Trophoblast cell (in vitro differentiated cells and primary cell): ENCODE data around the gene ETV6.

Experiments
- DNase-seq, 2 donors: peaks; one replicate each; pipeline ENCODE4 v3.0.0-alpha.2; 2016
- H2AFZ ChIP-seq: 2 replicates; pipeline ENCODE4 v1.6.1; 2013; ENCODE audit warnings: low read length, moderate library complexity, mild to moderate bottlenecking; ENCODE audit not compliant: insufficient read depth, poor library complexity
- H2AK5ac ChIP-seq: 2 replicates; pipeline ENCODE4 v1.6.1; 2013; ENCODE audit warnings: mild to moderate bottlenecking, low read length
- H2BK120ac ChIP-seq: 2 replicates; pipeline ENCODE4 v1.6.1; 2013; ENCODE audit warnings: low read length, mild to moderate bottlenecking, moderate library complexity; ENCODE audit not compliant: insufficient read depth, poor library complexity
- H2BK12ac ChIP-seq: 2 replicates; pipeline ENCODE4 v1.6.1; 2013; ENCODE audit warnings: mild to moderate bottlenecking, low read length, moderate library complexity
- H2BK5ac ChIP-seq: 2 replicates; pipeline ENCODE4 v1.6.1; 2013; ENCODE audit warnings: low read length, low read depth, moderate library complexity, mild to moderate bottlenecking; ENCODE audit not compliant: poor library complexity
- H3K14ac ChIP-seq: 2 replicates; pipeline ENCODE4 v1.6.1; 2013; ENCODE audit warnings: mild to moderate bottlenecking, low read length
- H3K18ac ChIP-seq: 2 replicates; pipeline ENCODE4 v1.6.1; 2013; ENCODE audit warnings: mild to moderate bottlenecking, low read length
- H3K23ac ChIP-seq: 2 replicates; pipeline ENCODE4 v1.6.1; 2013; ENCODE audit warnings: low read length
- H3K27ac ChIP-seq: 2 replicates; pipeline ENCODE4 v1.5.1; 2013; ENCODE audit warnings: low read depth, mild to moderate bottlenecking, inconsistent platforms, low read length, moderate library complexity
- H3K27me3 ChIP-seq: 2 replicates; pipeline ENCODE4 v1.6.1; 2013; ENCODE audit warnings: inconsistent platforms, mild to moderate bottlenecking, low read length, moderate library complexity; ENCODE audit not compliant: insufficient read depth
- H3K36me3 ChIP-seq, 2 experiments: 1 replicate in 1 of 2; 2 replicates in 1 of 2; pipeline ENCODE4 v1.6.1; 2013; ENCODE audit warnings: low read length in 2 of 2, mild to moderate bottlenecking in 2 of 2, moderate library complexity in 1 of 2; ENCODE audit not compliant: insufficient read depth in 2 of 2, control insufficient read depth in 1 of 2
- H3K4ac ChIP-seq: 2 replicates; pipeline ENCODE4 v1.6.1; 2013; ENCODE audit warnings: low read depth, mild to moderate bottlenecking, low read length, moderate library complexity
- H3K4me1 ChIP-seq, 2 experiments: 1 replicate in 1 of 2; 2 replicates in 1 of 2; pipeline ENCODE4 v1.6.1; 2013; ENCODE audit warnings: low read length in 2 of 2, mild to moderate bottlenecking in 2 of 2, moderate library complexity in 1 of 2; ENCODE audit not compliant: insufficient read depth in 2 of 2, control insufficient read depth in 1 of 2
- H3K4me2 ChIP-seq: 2 replicates; pipeline ENCODE4 v1.6.1; 2013; ENCODE audit warnings: inconsistent platforms, mild to moderate bottlenecking, low read length, moderate library complexity
- H3K4me3 ChIP-seq: 2 replicates; pipeline ENCODE4 v1.5.1; 2013; ENCODE audit warnings: mild to moderate bottlenecking, low read depth, low read length, inconsistent platforms
- H3K79me1 ChIP-seq: one replicate; pipeline ENCODE4 v1.6.1; 2013; ENCODE audit warnings: low read length
- H3K79me2 ChIP-seq: 2 replicates; pipeline ENCODE4 v1.6.1; 2013; ENCODE audit warnings: low read length, mild to moderate bottlenecking; ENCODE audit not compliant: control insufficient read depth, insufficient read depth, poor library complexity
- H3K9ac ChIP-seq: 2 replicates; pipeline ENCODE4 v1.6.1; 2013; ENCODE audit warnings: mild to moderate bottlenecking, low read length
- H3K9me3 ChIP-seq: 2 replicates; pipeline ENCODE4 v1.6.1; 2013; ENCODE audit warnings: low read depth, mild to moderate bottlenecking, control low read depth, inconsistent platforms, low read length; ENCODE audit not compliant: insufficient read depth
- H4K12ac ChIP-seq: 2 replicates; pipeline ENCODE4 v1.6.1; 2013; ENCODE audit warnings: low read depth, mild to moderate bottlenecking, low read length, moderate library complexity
- H4K8ac ChIP-seq: 2 replicates; pipeline ENCODE4 v1.6.1; 2013; ENCODE audit warnings: low read depth, mild to moderate bottlenecking, low read length, moderate library complexity
- H4K91ac ChIP-seq: one replicate; pipeline ENCODE4 v1.6.1; 2013; ENCODE audit warnings: low read depth, mild to moderate bottlenecking, low read length, moderate library complexity
- WGBS: extraction: QIAGEN DNeasy Blood & Tissue Kit; methylation state at CpG from one replicate; pipeline ENCODE4 v1.1.7; 2013; ENCODE audit warnings: missing lambda C conversion rate; ENCODE audit not compliant: insufficient read length, insufficient coverage; ENCODE audit errors: extremely low coverage; 5-methylcytosine and 5-hydroxymethylcytosine counted together

ETV6 gene

DNA sequence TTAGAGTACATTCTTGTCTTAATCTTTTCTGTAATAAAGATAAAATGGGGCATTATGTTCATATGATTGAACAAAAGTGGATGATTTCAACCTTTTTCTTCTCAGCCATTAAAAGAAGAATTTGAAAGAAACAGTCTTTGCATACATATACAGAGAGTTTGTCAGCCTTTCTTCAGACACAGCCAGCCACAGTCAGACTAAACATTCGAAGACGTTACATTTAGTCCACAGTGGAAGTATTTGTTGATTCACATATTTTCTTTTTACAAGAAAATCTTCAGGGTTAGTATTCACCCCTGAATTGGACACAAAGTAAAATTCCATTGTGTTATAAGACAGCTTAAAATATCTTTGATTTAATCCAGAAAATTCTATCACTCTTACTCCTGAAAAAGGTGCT is 36.2 kb downstream of the ETV6 start:
- Histone ChIP-seq H2BK120ac (no peak overlapping the region), H3K9ac (no peak overlapping the region), H3K4me3 (no peak overlapping the region), H2AFZ (no peak overlapping the region), H3K4me1 (peaks cover 21 to 23% of the 10 kb centered on the region in 2 experiments), H2BK12ac (no peak overlapping the region), H2BK5ac (no peak overlapping the region), H3K4ac (no peak overlapping the region), H3K23ac (no peak overlapping the region), H3K27ac (no peak overlapping the region), H4K8ac (no peak overlapping the region), H3K4me2 (no peak overlapping the region), H3K36me3 (no peaks in the 10 kb centered on the region), H3K79me2 (no peaks in the 10 kb centered on the region), H2AK5ac (no peak overlapping the region), H3K79me1 (peaks cover 5% of the 10 kb centered on the region), H3K27me3 (no peaks in the 10 kb centered on the region), H3K14ac (no peak overlapping the region), H4K12ac (no peak overlapping the region), H3K18ac (no peak overlapping the region), H3K9me3 (no peaks in the 10 kb centered on the region), H4K91ac (no peak overlapping the region)
- no CpG with 5 or more reads among the region's 2 CpGs for WGBS
- no peak for DNase-seq

DNA sequence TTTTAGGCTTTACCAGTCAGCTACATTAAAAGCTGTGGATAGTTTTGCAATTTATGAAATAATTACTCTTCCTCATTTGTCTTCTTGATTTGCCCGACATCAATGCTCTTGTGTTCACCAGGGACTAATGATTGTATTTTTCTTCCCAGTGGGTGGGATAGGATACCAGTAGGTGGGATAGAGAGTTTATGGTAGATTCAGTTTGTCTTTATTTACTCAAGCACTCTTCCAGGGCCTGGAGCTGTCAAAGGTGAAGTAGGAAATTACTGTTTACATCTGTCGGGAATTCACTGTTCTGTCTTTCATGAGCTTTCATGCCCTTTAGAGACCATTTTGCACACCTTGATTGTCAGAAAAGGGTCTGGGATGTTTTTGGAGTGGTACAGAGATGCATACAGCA is 36.6 kb downstream of the ETV6 start:
- no peak overlapping the region for H2AK5ac ChIP-seq
- H4K8ac ChIP-seq, result no peak overlapping the region
- H2AFZ ChIP-seq, result no peak overlapping the region
- no CpG with 5 or more reads among the region's 2 CpGs for WGBS
- no peak overlapping the region for H3K14ac ChIP-seq
- H3K79me1 ChIP-seq, result peaks cover 5% of the 10 kb centered on the region
- no peak overlapping the region for H2BK12ac ChIP-seq
- H3K23ac ChIP-seq, result no peak overlapping the region
- no peak overlapping the region for H3K27ac ChIP-seq
- no peaks in the 10 kb centered on the region for H3K79me2 ChIP-seq
- DNase-seq, result no peak
- H3K4me2 ChIP-seq, result no peak overlapping the region
- H3K9me3 ChIP-seq, result no peaks in the 10 kb centered on the region
- H3K36me3 ChIP-seq, result no peaks in the 10 kb centered on the region
- H3K4me1 ChIP-seq, result peaks cover 21 to 23% of the 10 kb centered on the region in 2 experiments
- no peak overlapping the region for H3K4me3 ChIP-seq
- H3K27me3 ChIP-seq, result no peaks in the 10 kb centered on the region
- H4K12ac ChIP-seq, result no peak overlapping the region
- H2BK5ac ChIP-seq, result no peak overlapping the region
- H3K9ac ChIP-seq, result no peak overlapping the region
- H3K18ac ChIP-seq, result no peak overlapping the region
- H4K91ac ChIP-seq, result no peak overlapping the region
- H2BK120ac ChIP-seq, result no peak overlapping the region
- H3K4ac ChIP-seq, result no peak overlapping the region

DNA sequence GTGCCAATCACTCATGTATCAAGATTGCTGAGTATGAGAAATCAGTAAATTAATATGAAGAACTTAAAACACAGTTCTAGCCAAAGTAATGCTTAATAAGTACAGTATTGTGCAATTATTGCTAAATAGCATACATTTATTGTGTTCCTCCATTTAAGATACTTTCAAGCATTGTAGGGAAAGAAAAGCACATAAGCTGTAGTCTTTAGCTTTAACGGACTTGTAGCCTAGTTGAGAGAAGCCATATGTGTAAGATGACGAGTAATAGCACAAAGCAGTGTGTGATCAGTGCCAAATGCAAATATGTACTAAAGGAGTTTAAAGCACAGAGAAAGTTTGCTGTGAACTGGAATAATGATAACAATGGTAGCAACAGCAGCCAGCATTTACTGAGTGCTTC is 38.1 kb downstream of the ETV6 start:
- Histone ChIP-seq H4K8ac (no peak overlapping the region), H3K9me3 (no peaks in the 10 kb centered on the region), H2BK12ac (no peak overlapping the region), H4K91ac (no peak overlapping the region), H3K9ac (no peak overlapping the region), H3K4me3 (no peak overlapping the region), H3K36me3 (no peaks in the 10 kb centered on the region), H3K79me2 (no peaks in the 10 kb centered on the region), H2AK5ac (no peak overlapping the region), H2BK5ac (no peak overlapping the region), H3K18ac (no peak overlapping the region), H3K14ac (no peak overlapping the region), H3K4me2 (no peak overlapping the region), H2AFZ (no peak overlapping the region), H4K12ac (no peak overlapping the region), H3K27ac (no peak overlapping the region), H3K27me3 (no peaks in the 10 kb centered on the region), H3K79me1 (peaks cover 5% of the 10 kb centered on the region), H3K4me1 (peaks cover 21 to 23% of the 10 kb centered on the region in 2 experiments), H3K4ac (no peak overlapping the region), H2BK120ac (no peak overlapping the region), H3K23ac (no peak overlapping the region)
- DNase-seq, result no peak
- no CpG with 5 or more reads among the region's 2 CpGs for WGBS

DNA sequence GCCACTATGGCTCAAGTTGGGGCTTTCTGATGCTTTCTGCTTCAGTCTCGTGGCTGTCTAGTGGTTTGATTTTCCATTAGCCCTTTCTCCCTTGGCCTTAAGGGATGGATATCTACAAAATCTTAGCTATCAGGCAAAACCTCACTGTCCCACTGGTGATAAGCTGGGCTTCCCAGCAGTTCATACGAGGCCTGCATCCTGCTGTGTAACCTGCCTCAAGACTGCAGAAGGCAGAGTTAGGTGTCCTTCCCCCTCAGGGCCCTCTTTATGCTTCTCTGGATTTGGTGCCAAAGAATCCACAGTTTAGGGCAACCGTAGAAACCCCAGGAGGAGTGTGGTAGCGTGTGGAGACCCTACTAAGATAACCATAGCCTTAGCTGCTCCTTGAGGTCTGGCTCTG is 38.9 kb downstream of the ETV6 start:
- WGBS, result no CpG with 5 or more reads among the region's 4 CpGs
- Histone ChIP-seq H3K4ac (peak overlapping the region; percentile 35), H2AK5ac (no peak overlapping the region), H2BK5ac (peak overlapping the region; percentile 21), H2AFZ (no peak overlapping the region), H3K27ac (no peak overlapping the region), H3K23ac (no peak overlapping the region), H2BK12ac (peak overlapping the region; percentile 74), H3K27me3 (no peaks in the 10 kb centered on the region), H3K79me1 (peaks cover 5% of the 10 kb centered on the region), H3K4me1 (peaks cover 21 to 23% of the 10 kb centered on the region in 2 experiments), H2BK120ac (peak overlapping the region; percentile 54), H3K9me3 (no peaks in the 10 kb centered on the region), H3K14ac (no peak overlapping the region), H3K36me3 (no peaks in the 10 kb centered on the region), H4K91ac (peak overlapping the region; percentile 39), H3K18ac (peak overlapping the region; percentile 41), H4K8ac (peak overlapping the region; percentile 2), H4K12ac (no peak overlapping the region), H3K4me2 (no peak overlapping the region), H3K79me2 (no peaks in the 10 kb centered on the region), H3K9ac (no peak overlapping the region), H3K4me3 (no peak overlapping the region)
- no peak for DNase-seq
